Progenitor cell of endocrine pancreas (in vitro differentiated cells): ENCODE results near the gene ZNF366. TPM values are rescaled to one million over a fixed set of nuclear protein-coding genes. Genes with fewer than 3 reads are reported as not detected.

Source experiments
- DNase-seq: peaks from one replicate; pipeline ENCODE4 v3.0.0; 2021; ENCODE audit warnings: low spot score; ENCODE audit not compliant: unreplicated experiment
- H3K27ac Mint-ChIP-seq: 2 replicates; pipeline ENCODE4 v1.8.0; 2021; ENCODE audit warnings: mild to moderate bottlenecking, moderate library complexity, mixed read lengths
- H3K27me3 Mint-ChIP-seq: 2 replicates; pipeline ENCODE4 v1.8.0; 2021; ENCODE audit warnings: mixed read lengths
- H3K36me3 Mint-ChIP-seq: 2 replicates; pipeline ENCODE4 v1.8.0; 2022; ENCODE audit warnings: mixed read lengths; ENCODE audit not compliant: insufficient read depth
- H3K4me1 Mint-ChIP-seq: 2 replicates; pipeline ENCODE4 v1.8.0; 2021; ENCODE audit warnings: low read depth, mixed read lengths
- H3K4me3 Mint-ChIP-seq: 2 replicates; pipeline ENCODE4 v1.8.0; 2021; ENCODE audit warnings: low read depth, mild to moderate bottlenecking, moderate library complexity, mixed read lengths
- H3K9me3 Mint-ChIP-seq: 2 replicates; pipeline ENCODE4 v1.8.0; 2021; ENCODE audit warnings: low read depth, mixed read lengths
- total RNA-seq: library from RNA; stranded (reverse); gene quantifications from 2 replicates; pipeline ENCODE4 v1.2.1, GENCODE V29; 2021
- TF ChIP-seq, protein P1 (sequence below): fragments of 200-600 bp; sonication (generic); IDR thresholded peaks from one replicate; pipeline ENCODE4 v1.5.0; 2021; ENCODE audit warnings: antibody characterized with exemption, mild to moderate bottlenecking; ENCODE audit not compliant: unreplicated experiment

Gene ZNF366
- total RNA-seq, 1 donor from 2014 or later: not detected

DNA sequence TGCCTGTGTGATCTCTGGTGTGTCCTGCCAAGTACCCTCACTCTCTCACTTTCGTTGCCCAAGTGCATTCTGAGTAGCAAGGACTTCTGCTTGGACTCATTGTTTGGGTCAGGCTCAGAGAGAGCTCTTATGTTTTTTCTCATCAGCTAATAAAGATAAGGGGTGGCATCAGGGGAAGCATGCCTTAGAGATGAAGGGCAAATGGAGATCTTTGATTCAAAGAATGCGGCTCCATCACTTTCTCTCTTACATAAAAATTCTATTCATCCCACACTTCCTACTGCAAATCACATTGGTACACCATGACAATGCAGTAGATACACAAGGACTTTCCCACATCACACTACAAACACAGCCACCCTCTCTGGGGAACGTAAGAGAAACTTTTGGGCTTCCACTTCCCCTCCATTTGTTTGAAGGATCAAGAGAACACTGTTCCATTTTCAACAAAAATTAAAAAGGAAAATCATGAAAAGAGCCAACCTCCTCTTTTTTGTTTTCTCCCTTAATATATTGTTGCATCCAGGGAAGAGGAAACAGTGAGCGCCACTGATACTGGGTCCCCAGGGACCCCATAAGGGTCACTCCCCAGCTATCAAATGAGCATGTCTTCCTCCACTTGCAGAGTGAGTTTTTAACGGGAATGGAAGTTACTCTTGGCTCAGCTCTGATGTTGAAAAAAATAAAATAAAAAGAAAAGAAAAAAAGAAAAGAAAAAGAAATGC, 73.0 kb downstream of the ZNF366 start:
- Mint-ChIP-seq H3K27ac (no peak overlapping the region), H3K36me3 (no peaks in the 10 kb centered on the region), H3K4me3 (no peak overlapping the region), H3K27me3 (no peaks in the 10 kb centered on the region), H3K4me1 (peaks cover 2% of the 10 kb centered on the region), H3K9me3 (no peaks in the 10 kb centered on the region)
- TF ChIP-seq, protein P1, sequence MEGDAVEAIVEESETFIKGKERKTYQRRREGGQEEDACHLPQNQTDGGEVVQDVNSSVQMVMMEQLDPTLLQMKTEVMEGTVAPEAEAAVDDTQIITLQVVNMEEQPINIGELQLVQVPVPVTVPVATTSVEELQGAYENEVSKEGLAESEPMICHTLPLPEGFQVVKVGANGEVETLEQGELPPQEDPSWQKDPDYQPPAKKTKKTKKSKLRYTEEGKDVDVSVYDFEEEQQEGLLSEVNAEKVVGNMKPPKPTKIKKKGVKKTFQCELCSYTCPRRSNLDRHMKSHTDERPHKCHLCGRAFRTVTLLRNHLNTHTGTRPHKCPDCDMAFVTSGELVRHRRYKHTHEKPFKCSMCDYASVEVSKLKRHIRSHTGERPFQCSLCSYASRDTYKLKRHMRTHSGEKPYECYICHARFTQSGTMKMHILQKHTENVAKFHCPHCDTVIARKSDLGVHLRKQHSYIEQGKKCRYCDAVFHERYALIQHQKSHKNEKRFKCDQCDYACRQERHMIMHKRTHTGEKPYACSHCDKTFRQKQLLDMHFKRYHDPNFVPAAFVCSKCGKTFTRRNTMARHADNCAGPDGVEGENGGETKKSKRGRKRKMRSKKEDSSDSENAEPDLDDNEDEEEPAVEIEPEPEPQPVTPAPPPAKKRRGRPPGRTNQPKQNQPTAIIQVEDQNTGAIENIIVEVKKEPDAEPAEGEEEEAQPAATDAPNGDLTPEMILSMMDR: no peak
- no peak for DNase-seq

DNA sequence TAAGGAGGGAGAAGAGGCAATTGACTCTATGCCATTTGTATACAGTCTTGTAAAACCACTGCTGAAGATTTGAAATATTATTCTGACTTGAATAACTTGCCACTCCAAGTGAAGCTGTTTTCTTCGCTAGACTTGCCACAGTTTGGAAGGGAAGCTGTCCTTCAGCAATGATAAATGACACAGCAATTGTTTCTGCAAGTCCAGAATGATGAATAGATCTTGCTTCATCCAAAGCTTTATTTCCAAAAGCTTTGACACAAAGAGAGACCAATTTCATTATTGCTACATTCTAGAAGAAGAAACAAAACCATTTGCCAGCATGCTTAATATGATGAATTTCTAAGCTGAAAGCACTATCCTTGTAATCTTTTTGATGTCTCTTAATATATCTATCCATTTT, 73.7 kb downstream of the ZNF366 start:
- Mint-ChIP-seq H3K36me3 (no peaks in the 10 kb centered on the region), H3K27me3 (no peaks in the 10 kb centered on the region), H3K9me3 (no peaks in the 10 kb centered on the region), H3K27ac (no peak overlapping the region), H3K4me3 (no peak overlapping the region), H3K4me1 (peaks cover 2% of the 10 kb centered on the region)
- TF ChIP-seq, protein P1: no peak
- no peak for DNase-seq

DNA sequence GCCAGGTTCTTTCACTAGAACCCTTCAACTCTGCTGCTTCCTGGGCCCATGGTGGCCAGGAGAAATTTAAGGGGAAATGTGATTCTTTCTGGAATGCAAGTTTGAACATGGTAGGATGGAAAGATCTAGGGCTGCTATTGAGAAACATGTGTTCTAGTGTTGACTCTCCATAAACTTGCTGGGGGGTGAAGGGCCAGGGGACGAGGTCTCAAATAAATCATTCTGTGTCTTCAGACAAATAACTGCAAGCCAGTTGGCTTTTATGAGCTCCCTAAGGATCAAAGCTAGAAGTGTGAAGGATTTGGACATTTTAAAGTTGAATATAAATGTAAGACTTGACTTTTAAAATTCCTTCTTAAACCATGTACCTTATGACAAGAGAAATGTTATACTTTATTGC, 78.5 kb downstream of the ZNF366 start:
- H3K4me1 Mint-ChIP-seq: peaks cover 2% of the 10 kb centered on the region
- H3K27ac Mint-ChIP-seq: no peak overlapping the region
- no peaks in the 10 kb centered on the region for H3K9me3 Mint-ChIP-seq
- no peak overlapping the region for H3K4me3 Mint-ChIP-seq
- no peaks in the 10 kb centered on the region for H3K27me3 Mint-ChIP-seq
- TF ChIP-seq, protein P1: no peak
- DNase-seq: no peak
- H3K36me3 Mint-ChIP-seq: no peaks in the 10 kb centered on the region

DNA sequence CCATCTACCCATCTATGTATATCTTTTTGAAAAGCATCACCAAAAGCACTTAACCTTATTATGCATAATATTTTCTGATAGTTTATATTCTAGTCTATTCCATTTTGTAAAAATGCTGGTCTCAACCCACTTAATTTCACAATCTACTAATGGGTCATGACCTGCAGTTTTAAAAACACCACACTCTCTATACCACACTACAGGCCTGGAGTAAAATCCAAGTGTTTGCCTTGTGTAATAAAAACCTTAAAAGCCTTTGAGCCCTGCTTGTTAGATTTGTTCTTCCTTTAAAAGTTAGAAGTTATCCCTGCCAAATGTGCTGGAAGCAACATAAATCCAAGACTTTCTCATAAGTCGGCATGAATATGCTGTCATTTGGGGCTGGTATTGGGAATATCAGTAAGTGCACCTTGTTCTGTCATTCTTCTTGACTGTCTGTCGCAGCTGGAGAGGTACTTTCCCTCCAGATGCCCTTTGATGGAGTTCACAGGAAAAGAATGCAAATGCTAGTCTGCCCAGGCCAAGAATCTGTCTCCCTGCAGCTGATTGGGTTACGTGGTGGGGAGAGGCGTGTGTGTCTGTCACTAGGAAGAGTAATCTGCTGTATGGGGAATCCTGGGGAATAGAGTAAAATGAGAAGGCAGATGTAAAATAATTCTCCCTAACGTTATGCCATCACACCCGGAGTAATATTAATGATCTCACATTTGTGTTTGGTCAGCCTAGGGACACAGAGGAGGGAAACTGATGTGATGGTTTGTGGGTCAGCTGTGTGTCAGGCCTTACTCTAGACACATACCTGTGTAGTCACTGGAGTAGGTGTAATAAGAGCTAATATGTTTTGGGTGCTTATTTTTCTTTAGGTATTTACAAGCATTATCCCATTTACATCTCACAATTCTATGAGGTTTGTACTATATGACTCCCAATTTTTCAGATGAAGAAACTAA, 79.4 kb downstream of the ZNF366 start:
- H3K4me1 Mint-ChIP-seq: no peaks in the 10 kb centered on the region
- H3K27me3 Mint-ChIP-seq: no peaks in the 10 kb centered on the region
- H3K27ac Mint-ChIP-seq: no peak overlapping the region
- no peak for DNase-seq
- H3K4me3 Mint-ChIP-seq: no peak overlapping the region
- no peaks in the 10 kb centered on the region for H3K9me3 Mint-ChIP-seq
- TF ChIP-seq, protein P1: no peak
- H3K36me3 Mint-ChIP-seq: no peaks in the 10 kb centered on the region

DNA sequence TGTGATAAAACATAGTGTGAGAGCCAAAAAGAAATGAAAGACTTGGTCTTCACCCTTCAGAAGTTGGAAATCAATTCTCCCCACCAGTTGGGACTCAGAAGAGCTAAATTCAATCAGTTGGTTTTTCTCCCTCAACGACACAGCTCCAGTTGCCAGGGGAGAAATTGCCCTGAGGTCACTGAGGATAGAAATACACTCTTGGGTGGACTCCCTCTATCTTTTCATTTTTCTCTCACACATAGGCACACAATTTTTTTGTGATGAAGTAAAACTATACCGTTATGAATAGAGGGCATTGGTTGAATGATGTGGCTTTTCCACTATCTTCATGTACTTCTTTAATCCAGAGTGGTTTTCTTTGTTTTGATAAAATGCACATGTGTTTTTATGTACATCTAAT, 80.2 kb downstream of the ZNF366 start:
- H3K9me3 Mint-ChIP-seq: no peaks in the 10 kb centered on the region
- H3K4me3 Mint-ChIP-seq: no peak overlapping the region
- H3K4me1 Mint-ChIP-seq: no peaks in the 10 kb centered on the region

More for the DNA sequence above, 80.2 kb downstream of the ZNF366 start:
- TF ChIP-seq, protein P1: no peak
- Mint-ChIP-seq H3K27me3 (no peaks in the 10 kb centered on the region), H3K27ac (no peak overlapping the region), H3K36me3 (no peaks in the 10 kb centered on the region)
- DNase-seq: no peak
